NCI-H82 (cell line): ENCODE data around the gene ABCA4.
"Not testable (repeated sequence)": the region's sequence is repeated elsewhere in the genome, so short reads cannot be mapped to it uniquely, and the experiment has no call there.

Experiments used
- DNase-seq: peaks from one replicate; lab custom pipeline; 2025; lab: John Stamatoyannopoulos, UW

The ABCA4 gene

DNA sequence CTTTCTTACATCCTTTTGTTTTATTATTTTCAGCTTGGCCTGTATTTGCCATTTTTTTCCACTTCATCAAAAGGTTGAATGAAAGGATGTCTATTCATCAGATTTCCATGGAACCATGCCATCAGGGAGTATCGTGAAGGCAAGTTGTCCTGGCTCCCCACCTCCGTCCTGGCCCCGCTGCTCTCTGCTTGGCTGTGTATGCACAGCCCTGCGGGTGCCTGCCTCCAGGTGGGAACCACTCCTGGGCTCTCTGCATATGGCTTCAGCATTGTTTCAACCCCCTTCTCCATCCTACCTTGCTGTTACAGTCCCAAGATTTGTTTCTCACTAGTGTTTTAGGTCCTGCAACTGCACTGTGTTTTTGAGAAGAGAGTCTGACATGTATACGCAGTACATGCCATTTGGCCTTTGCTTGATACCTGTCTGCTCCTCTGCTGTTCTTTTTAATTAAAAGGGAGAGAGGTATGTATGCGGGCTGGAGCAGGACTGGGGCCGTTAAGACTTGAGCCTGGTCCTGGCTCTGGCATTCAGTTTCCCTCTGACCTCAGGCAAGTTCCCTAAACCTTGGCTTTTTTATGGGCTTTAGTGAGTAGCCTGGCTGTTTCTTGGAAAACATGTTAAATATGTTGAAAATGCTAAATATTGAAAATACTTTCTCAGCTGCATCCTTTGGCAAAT is 141.8 kb downstream of the ABCA4 start:
- DNase-seq, result no peak

DNA sequence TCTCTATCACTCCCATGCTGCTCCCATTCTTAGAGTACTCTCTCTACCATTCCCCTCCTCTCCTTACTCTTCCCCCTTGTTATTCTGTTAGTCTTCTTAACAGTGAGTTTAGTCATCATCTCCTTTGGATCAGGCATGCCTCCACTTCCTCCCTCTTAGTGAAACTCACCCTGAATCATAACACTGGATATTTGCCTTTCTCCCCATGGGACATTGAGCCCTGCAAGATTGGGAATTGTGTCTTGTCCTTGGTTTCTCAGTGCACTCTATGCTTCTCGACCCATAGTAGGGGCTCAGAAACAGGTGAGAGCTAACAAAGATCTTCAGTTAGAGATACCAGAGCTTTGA is 143.4 kb downstream of the ABCA4 start:
- DNase-seq, result no peak

DNA sequence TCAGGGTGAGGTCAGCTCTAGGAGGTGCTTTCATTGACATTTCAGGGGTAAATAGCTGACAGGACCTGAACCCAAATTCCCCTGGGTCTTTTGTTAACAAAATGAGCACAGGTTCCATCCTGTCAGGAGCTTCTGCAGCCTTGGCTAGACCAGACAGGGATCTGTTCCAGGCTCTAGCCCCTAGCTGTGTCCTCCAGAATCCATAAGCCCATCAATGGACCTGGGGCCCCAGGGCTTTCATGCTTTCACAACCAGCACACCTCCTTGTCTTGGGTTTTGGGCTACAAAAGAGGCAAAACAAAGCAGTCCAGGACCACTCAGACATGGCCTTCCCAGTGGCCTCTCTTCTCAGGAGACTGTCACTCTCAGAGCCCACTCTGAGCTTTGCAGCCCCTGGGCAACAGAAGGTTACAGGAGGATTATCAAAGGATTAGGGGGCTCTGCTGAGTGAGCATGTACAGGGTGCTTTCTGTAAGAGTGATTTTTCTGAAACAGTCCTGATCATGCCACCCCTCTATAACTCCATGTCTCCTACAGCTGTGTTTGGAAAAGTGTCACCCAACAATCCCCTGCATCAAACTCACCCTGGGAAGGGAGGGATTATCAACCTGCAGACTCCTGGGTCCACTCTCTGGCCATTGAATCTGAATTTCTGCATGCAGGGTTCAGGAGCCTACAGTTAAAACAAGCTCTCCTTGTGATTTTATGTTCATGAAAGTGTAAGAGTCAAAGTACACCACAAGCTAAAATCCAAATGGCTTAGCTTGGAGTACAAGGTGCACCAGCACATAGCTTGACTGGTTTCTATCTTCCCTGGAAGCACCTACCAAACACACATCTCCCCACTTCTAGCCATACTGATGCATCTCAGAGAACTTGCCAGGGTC is 144.0 kb downstream of the ABCA4 start:
- peak; percentile 98 for DNase-seq

GRCh38 chr1:93976291-93976690 is 144.7 kb downstream of the ABCA4 start:
- peak; percentile 61 for DNase-seq

- no peak for DNase-seq
Observed at GRCh38 chr1:93972341-93972740, 148.6 kb downstream of the ABCA4 start.

GRCh38 chr1:93969887-93970286 is 151.1 kb downstream of the ABCA4 start:
- no peak for DNase-seq

DNA sequence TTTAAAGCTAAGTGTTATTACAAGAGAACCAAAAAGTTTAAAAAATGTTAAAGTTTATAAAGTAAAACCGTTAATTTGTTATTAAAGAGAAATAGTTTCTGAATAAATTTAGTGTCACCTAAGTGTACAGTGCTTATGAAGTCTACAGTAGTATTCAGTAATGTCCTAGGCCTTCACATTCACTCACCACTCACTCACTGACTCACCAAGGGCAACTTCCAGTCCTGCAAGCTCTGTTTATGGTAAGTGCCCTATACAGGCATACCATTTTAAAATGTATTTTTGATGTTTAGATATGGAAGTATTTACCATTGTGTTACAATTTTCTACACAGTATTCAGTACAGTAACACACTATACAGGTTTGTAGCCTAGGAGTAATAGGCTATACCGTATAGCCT is 151.6 kb downstream of the ABCA4 start:
- DNase-seq, result no peak

DNA sequence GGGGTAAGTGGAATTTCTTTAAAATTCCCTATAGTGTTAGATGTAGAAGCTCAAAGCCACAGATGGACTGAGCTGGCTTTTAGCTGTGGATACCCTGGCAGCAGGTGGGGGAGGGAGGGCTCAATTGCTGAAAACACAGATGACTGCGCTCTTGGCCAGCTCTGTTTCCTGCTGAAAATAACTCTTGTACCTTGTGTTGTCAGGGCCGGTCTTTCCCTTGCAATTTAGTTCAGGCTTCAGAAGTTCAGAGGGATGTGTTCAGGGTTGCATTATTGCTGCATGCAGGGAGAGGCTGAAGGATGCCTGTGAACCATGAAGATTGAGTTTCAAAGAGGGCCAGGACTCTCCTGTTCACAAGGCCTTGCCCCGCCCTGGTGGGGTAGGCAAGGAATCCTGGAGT is 153.6 kb downstream of the ABCA4 start:
- DNase-seq, result peak; percentile 59

GRCh38 chr1:93965888-93966287 is 155.1 kb downstream of the ABCA4 start:
- DNase-seq, result no peak

DNA sequence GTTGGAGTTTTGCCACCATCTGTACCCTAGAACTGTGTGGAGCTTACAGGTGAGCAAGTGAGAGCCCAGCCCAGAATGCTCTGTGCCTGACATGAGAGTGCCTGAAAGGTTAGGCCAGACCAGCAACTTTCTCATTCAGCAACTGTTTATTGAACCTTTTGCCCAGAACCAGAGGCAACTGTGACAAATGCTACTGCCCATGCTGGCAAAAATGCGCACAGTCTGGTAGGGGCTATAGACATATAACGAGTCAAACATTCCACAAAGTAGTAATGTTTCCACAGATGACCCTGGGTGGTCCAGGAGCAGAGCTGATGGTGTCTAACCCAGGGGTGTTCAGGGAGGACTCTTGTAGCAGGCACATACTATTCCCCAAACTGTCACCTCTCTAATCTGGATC is 155.7 kb downstream of the ABCA4 start:
- no peak for DNase-seq

DNA sequence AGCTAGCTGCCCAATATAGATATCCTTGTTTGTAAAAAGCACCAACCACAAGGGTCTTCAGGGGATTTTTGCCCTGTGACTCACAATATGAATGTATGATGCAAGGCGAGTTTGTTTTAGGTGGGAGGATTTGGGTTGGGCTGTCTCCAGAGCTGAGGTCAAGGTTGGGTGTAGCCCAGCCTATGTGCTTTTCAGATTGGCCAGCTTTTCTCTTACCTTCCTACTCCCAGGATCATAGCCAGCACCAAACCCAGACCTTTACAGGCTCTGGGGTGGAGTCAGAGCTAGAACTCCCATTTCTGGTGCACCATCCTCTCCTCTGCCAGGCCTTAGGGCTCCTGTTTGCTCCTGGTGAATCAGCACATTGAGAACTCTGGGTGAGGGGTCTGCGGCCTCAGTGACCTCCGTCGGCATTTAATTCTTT is 156.2 kb downstream of the ABCA4 start:
- no peak for DNase-seq

DNA sequence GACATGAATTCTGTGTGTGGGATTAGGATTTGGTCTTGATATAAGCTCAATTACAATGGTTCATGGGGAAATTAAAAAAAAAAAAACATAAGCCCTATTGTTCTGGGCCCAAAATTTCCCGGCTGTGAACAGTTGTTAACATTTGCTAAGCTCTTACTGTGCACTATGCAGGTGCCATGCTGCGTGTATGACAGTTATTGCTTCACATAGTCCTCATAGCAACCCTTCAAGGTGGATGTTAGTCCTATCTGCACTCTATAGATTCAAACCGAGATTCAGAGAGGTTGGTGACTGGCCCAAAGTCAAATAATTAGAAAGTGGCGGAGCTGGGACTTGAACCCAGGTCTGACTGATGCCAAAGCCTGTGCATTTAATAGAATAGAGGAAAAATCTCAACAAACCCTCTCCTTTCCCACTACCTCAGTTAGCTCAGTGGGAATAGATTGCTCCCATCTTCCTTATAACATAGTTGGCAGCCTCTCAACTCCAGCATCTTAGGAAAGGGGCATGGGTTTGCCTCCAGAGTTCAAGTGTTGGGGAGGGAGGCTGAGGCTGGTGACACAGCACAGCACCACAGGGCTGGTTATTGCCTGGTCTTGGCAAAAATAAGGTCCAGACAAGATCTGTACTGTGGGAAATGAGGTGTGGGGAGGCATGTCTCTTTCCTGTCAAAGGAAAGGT is 156.7 kb downstream of the ABCA4 start:
- DNase-seq, result no peak

DNA sequence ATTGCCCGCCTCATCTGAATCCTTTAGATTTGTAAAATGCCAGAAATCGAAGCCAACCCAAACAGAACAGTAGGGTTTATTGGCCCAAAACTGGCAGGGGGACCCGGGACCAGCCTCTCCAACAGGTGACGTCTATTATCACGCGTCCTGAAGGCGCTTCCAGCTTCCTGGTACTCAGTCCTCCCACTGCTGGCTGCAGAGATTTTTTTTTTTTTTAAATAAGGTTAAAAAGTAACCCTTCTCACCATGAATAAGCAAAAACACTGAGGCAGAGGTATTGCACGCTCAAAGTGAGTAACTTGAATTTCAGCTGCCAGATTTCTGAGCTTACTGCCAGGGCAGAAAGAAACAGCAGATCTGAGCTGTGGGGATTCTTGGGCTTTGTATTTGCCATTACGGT is 157.4 kb downstream of the ABCA4 start:
- DNase-seq, result no peak

DNA sequence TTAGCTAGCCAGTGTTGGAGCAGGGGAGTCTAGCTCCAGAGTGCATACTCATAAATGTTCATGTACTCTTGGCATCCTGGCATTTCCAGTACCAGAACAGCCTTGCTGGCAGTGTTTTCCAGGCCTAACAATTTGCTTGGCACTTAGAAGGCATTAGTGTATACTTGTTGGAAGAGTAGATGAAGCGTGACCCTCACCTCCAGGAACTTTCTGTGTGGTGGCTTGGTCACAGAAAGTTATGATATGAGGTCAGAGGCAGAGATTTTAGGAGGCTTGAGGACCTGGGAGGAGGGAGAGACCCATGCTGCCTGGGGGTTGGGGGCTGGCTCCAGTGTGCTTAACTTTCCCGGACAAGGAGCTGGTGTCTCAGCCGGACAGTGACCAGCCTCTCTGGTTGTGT is 159.0 kb downstream of the ABCA4 start:
- DNase-seq, result no peak

GRCh38 chr1:93961443-93961842 is 159.5 kb downstream of the ABCA4 start:
- DNase-seq, result no peak

GRCh38 chr1:93960641-93961147 is 160.3 kb downstream of the ABCA4 start:
- no peak for DNase-seq

DNA sequence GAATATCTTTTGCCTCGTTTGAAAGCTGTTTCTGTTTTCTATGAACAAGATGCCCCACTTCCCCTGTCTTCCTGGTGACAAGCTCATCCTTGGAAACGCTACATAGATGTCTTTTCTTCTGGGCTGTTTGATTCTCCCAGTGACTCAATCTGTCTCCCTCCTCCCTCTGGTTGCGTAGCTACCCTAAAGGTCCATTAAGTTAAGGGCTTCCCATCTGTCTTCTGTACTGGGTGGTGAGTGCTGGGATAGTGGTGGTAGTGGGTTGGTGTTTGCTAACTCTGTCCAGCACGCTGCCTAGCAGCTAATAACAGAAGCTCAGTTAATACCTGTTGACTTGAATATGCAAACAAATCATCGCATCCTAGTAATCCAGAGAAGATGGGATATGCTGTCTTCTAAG is 161.5 kb downstream of the ABCA4 start:
- DNase-seq, result no peak

DNA sequence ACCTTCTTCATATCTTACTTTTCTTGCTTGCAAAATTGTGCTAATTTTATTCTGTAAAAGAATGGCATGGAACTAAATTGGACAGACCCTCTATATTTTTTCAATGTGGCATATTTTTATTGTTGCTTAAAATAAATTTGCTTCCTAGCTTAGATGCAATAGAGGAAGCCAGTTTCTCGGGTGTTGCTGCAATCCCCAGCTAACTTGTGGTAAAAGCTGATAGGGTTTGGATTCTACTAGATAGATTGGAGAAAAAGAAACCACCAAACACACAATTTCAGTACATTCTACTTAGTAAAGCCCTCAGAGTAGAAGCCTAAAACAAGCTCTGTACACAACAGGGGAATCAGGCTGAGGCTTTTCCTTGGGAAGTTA is 162.2 kb downstream of the ABCA4 start:
- no peak for DNase-seq

GRCh38 chr1:93958032-93958725 is 162.8 kb downstream of the ABCA4 start:
- no peak for DNase-seq

GRCh38 chr1:93955765-93956164 is 165.2 kb downstream of the ABCA4 start:
- DNase-seq, result no peak

DNA sequence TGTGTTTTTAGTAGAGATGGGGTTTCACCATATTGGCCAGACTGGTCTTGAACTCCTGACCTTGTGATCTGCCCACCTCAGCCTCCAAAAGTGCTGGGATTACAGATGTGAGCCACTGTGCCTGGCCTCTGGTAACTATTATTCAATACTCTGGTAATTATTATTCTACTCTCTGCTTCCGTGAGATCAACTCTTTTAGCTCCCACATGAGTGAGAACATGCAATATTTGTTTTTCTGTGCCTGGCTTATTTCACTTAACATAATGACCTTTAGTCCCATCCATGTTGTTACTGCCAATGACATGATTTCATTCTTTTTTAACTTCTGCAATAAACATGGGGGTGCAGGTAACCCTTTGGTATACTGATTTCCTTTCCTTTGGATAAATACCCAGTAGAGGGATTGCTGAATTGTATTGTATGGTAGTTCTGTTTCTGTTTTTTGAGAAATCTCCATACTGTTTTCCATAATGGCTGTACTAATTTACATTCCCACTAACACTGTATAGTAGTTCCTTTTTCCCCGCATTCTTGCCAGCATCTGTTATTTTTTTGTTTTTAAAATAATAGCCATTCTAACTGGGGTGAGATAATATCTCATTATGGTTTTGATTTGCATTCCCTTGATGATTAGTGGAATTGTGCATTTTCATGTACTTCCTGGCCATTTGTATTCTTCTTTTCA is 173.8 kb downstream of the ABCA4 start:
- DNase-seq, result not testable (repeated sequence)
